CD4-positive, alpha-beta T cell (primary cell): ENCODE results near the gene SPHK1. TPM values are rescaled to one million over a fixed set of nuclear protein-coding genes. Genes with fewer than 3 reads are reported as not detected.

ENCODE experiments used
- ATAC-seq: fragments of 200-7000 bp; cut with Tn5 transposase; one replicate; pipeline ENCODE4 v1.10.0; 2022; ENCODE audit warnings: mild to moderate bottlenecking; ENCODE audit not compliant: poor library complexity
- CTCF ChIA-PET: fragments of 350-600 bp; sonication (Branson Sonifier 250); formaldehyde crosslinking; loops from one replicate; lab custom pipeline; 2021; ENCODE audit warnings: antibody characterized with exemption, inconsistent platforms; lab: Charles Lee
- POLR2A ChIA-PET: fragments of 350-600 bp; sonication (Branson Sonifier 250); formaldehyde crosslinking; loops from one replicate; lab custom pipeline; 2021; ENCODE audit warnings: antibody characterized with exemption, inconsistent platforms; lab: Charles Lee
- DNase-seq, 14 experiments: peaks; one replicate each; pipeline ENCODE4 v3.0.0-alpha.2; 2013 to 2020; ENCODE audit warnings: mixed read lengths in 2 of 14
- H3K27ac ChIP-seq, 2 donors: one replicate each; pipeline versions ENCODE4 v1.5.1 to v1.7.0; 2013; ENCODE audit warnings: low read length in 2 of 2, low read depth in 1 of 2, mild to moderate bottlenecking in 1 of 2
- H3K27me3 ChIP-seq, 2 experiments: 1 replicate in 1 of 2; 2 replicates in 1 of 2; pipeline versions ENCODE4 v1.6.1 to v1.7.0; 2013; ENCODE audit warnings: low read length in 2 of 2, control low read depth in 1 of 2, mild to moderate bottlenecking in 1 of 2, moderate library complexity in 1 of 2; ENCODE audit not compliant: insufficient read depth in 2 of 2, control insufficient read depth in 1 of 2
- H3K36me3 ChIP-seq: one replicate; pipeline ENCODE4 v1.6.1; 2013; ENCODE audit warnings: low read length, control low read depth; ENCODE audit not compliant: insufficient read depth
- H3K4me1 ChIP-seq: one replicate; pipeline ENCODE4 v1.6.1; 2013; ENCODE audit warnings: low read length, control low read depth; ENCODE audit not compliant: insufficient read depth
- H3K4me3 ChIP-seq: one replicate; pipeline ENCODE4 v1.5.1; 2013; ENCODE audit warnings: mild to moderate bottlenecking, low read length, moderate library complexity
- H3K9me3 ChIP-seq, 2 experiments: 1 replicate in 1 of 2; 2 replicates in 1 of 2; pipeline versions ENCODE4 v1.6.1 to v1.7.0; 2013; ENCODE audit warnings: low read length in 2 of 2, mild to moderate bottlenecking in 2 of 2, control low read depth in 1 of 2, moderate library complexity in 1 of 2; ENCODE audit not compliant: control insufficient read depth in 1 of 2, insufficient read depth in 1 of 2
- H3K27ac Mint-ChIP-seq: one replicate; pipeline ENCODE4 v1.8.0; 2020; ENCODE audit warnings: mixed read lengths
- H3K27me3 Mint-ChIP-seq: one replicate; pipeline ENCODE4 v1.8.0; 2021; ENCODE audit warnings: mixed read lengths
- H3K36me3 Mint-ChIP-seq: one replicate; pipeline ENCODE4 v1.8.0; 2021; ENCODE audit warnings: low read depth, mixed read lengths
- H3K4me1 Mint-ChIP-seq: one replicate; pipeline ENCODE4 v1.8.0; 2021; ENCODE audit warnings: low read depth, mixed read lengths
- H3K4me3 Mint-ChIP-seq: one replicate; pipeline ENCODE4 v1.8.0; 2020; ENCODE audit warnings: mild to moderate bottlenecking, mixed read lengths
- H3K9me3 Mint-ChIP-seq: one replicate; pipeline ENCODE4 v1.8.0; 2020; ENCODE audit warnings: mixed read lengths
- CTCF ChIP-seq: fragments of 200-600 bp; IDR thresholded peaks from one replicate; pipeline ENCODE4 v1.8.0; 2022; ENCODE audit warnings: antibody characterized with exemption, mild to moderate bottlenecking
- intact Hi-C, 2 experiments: fragments of 100-400 bp; cut with DNase I in 1 of 2; cut with micrococcal nuclease in 1 of 2; formaldehyde crosslinking; loops; one replicate each; pipeline versions ENCODE4 v1.15.1 to v1.9.0; 2023 to 2025; cut with DNase I, micrococcal nuclease
- total RNA-seq, 174 experiments: library from RNA in 2 of 174; stranded (reverse) in 2 of 174; gene quantifications; one replicate each; pipeline ENCODE4 v1.2.3 and lab custom pipeline; 2021 to 2026

Gene SPHK1
- total RNA-seq, 2 experiments from 2014 or later, result 0.45 to 1.1 TPM

GRCh38 chr17:76354317-76354729 lies 30.1 kb upstream of the SPHK1 start:
- no peaks in the 10 kb centered on the region for H3K9me3 ChIP-seq
- CTCF ChIA-PET, result interaction anchor here (1.2 to 2.7 kb wide), 4 partner anchors 31 to 233 kb away, joined by 3 to 12 read pairs (median 7); partner anchors contain the start of gene SPHK1
- H3K27me3 ChIP-seq, result no peaks in the 10 kb centered on the region
- peaks cover 21% of the 10 kb centered on the region for H3K4me1 ChIP-seq
- ATAC-seq, result no peak
- POLR2A ChIA-PET, result interaction anchor here (0.6 to 3.0 kb wide), 13 partner anchors 9 to 1093 kb away, joined by 3 to 37 read pairs (median 4); partner anchors contain the start of genes GALK1, GGA3, MRPS7 and SPHK1
- H3K4me3 Mint-ChIP-seq, result peak overlapping the region; percentile 98
- H3K36me3 Mint-ChIP-seq, result peaks cover 11% of the 10 kb centered on the region
- peak overlapping the region; percentile 83 for H3K4me3 ChIP-seq
- no peaks in the 10 kb centered on the region for H3K27me3 Mint-ChIP-seq
- H3K9me3 Mint-ChIP-seq, result no peaks in the 10 kb centered on the region
- H3K27ac ChIP-seq, result peak overlapping the region in 1 of 2 donors; percentile 92
- no peak for TF ChIP-seq CTCF
- intact Hi-C loops, result loop anchor here (5.0 kb wide), 3 partner anchors 33 to 252 kb away; partner anchors contain the start of genes EXOC7 (in 1 of the 2) and UBE2O (in 1 of the 2)
- H3K36me3 ChIP-seq, result no peaks in the 10 kb centered on the region
- H3K27ac Mint-ChIP-seq, result peak overlapping the region; percentile 90
- no peak for DNase-seq
- peaks cover 21% of the 10 kb centered on the region for H3K4me1 Mint-ChIP-seq

- Histone ChIP-seq H3K9me3 (no peaks in the 10 kb centered on the region), H3K36me3 (no peaks in the 10 kb centered on the region), H3K27me3 (no peaks in the 10 kb centered on the region), H3K4me1 (peaks cover 21% of the 10 kb centered on the region), H3K27ac (no peak overlapping the region), H3K4me3 (no peak overlapping the region)
- Mint-ChIP-seq H3K27ac (peak overlapping the region; percentile 90), H3K9me3 (no peaks in the 10 kb centered on the region), H3K4me1 (peaks cover 21% of the 10 kb centered on the region), H3K4me3 (peak overlapping the region; percentile 82), H3K36me3 (peaks cover 11% of the 10 kb centered on the region), H3K27me3 (no peaks in the 10 kb centered on the region)
- DNase-seq (peak in 1 of 14 experiments; percentile 19), ATAC-seq (no peak)
- CTCF ChIA-PET, result interaction anchor here (1.2 to 2.7 kb wide), 2 partner anchors 43 to 233 kb away, joined by 3 to 11 read pairs; no protein-coding TSS in a partner anchor
- POLR2A ChIA-PET, result interaction anchor here (0.6 to 3.0 kb wide), 5 partner anchors 8 to 500 kb away, joined by 3 to 37 read pairs (median 3); partner anchors contain the start of genes SPHK1 and WBP2
- intact Hi-C loops, result loop anchor here (5.0 kb wide), 3 partner anchors 32 to 253 kb away; partner anchors contain the start of genes EXOC7 (in 1 of the 2) and UBE2O (in 1 of the 2)
- TF ChIP-seq CTCF, result no peak
Measured at GRCh38 chr17:76354747-76355310, 29.6 kb upstream of the SPHK1 start.

- TF ChIP-seq CTCF, result no peak
- Histone ChIP-seq H3K4me1 (peaks cover 21% of the 10 kb centered on the region), H3K36me3 (no peaks in the 10 kb centered on the region), H3K27ac (no peak overlapping the region), H3K27me3 (no peaks in the 10 kb centered on the region), H3K4me3 (no peak overlapping the region), H3K9me3 (no peaks in the 10 kb centered on the region)
- Mint-ChIP-seq H3K27ac (no peak overlapping the region), H3K36me3 (peaks cover 11% of the 10 kb centered on the region), H3K4me3 (peak overlapping the region; percentile 45), H3K27me3 (no peaks in the 10 kb centered on the region), H3K9me3 (no peaks in the 10 kb centered on the region), H3K4me1 (peaks cover 17% of the 10 kb centered on the region)
- no peak for DNase-seq
- no peak for ATAC-seq
- ChIA-PET POLR2A (no interaction called here), CTCF (no interaction called here)
- intact Hi-C loops, result no loop called here
Measured at GRCh38 chr17:76356803-76357456, 27.5 kb upstream of the SPHK1 start.
